Gastroesophageal sphincter (tissue), 4 donors: ENCODE measurements around the gene DYNLT4. TPM values are rescaled to one million over a fixed set of nuclear protein-coding genes. Genes with fewer than 3 reads are reported as not detected.
A peak's percentile ranks its signal among the peaks of the same experiment; 100 is the strongest.

Experiments
- ATAC-seq: fragments of 150-250 bp; one replicate; pipeline ENCODE4 v1.9.1; 2016; ENCODE audit warnings: mild to moderate bottlenecking, moderate library complexity
- H3K27ac ChIP-seq, 4 donors: fragments of 200-600 bp; sonication (generic) in 3 of 4; 1 replicate in 3 of 4; 2 replicates in 1 of 4; pipeline ENCODE4 v1.5.1; 2016 to 2019
- H3K27me3 ChIP-seq: fragments of 200-600 bp; sonication (generic); one replicate; pipeline ENCODE4 v1.5.1; 2019
- H3K36me3 ChIP-seq, 2 donors: fragments of 200-600 bp; sonication (generic); one replicate each; pipeline ENCODE4 v1.5.1; 2019; ENCODE audit warnings: control low read depth in 1 of 2
- H3K4me1 ChIP-seq, 3 donors: fragments of 200-600 bp; sonication (generic); 1 replicate in 2 of 3; 2 replicates in 1 of 3; pipeline ENCODE4 v1.5.1; 2016 to 2019; ENCODE audit warnings: control low read depth in 2 of 3
- H3K4me3 ChIP-seq, 2 donors: fragments of 200-600 bp; sonication (generic); one replicate each; pipeline ENCODE4 v1.5.1; 2019; ENCODE audit warnings: mild to moderate bottlenecking in 1 of 2, moderate library complexity in 1 of 2
- H3K9me3 ChIP-seq, 3 donors: fragments of 200-600 bp; sonication (generic); one replicate each; pipeline ENCODE4 v1.5.1; 2017 to 2019; ENCODE audit warnings: control low read depth in 2 of 3
- CTCF ChIP-seq, 4 experiments: fragments of 200-600 bp in 2 of 4; fragments of 450-650 bp in 2 of 4; sonication (generic) in 1 of 4; IDR thresholded peaks; one replicate each; pipeline ENCODE4 v1.5.1; 2017 to 2019; ENCODE audit warnings: antibody characterized with exemption in 4 of 4, mild to moderate bottlenecking in 2 of 4, moderate library complexity in 2 of 4
- EP300 ChIP-seq: sonication (generic); formaldehyde crosslinking; IDR thresholded peaks from one replicate; pipeline ENCODE4 v1.6.1; 2017; ENCODE audit warnings: antibody characterized with exemption, mild to moderate bottlenecking
- POLR2A ChIP-seq, 2 donors: fragments of 450-650 bp; IDR thresholded peaks; one replicate each; pipeline ENCODE4 v1.6.1; 2017; ENCODE audit warnings: antibody characterized with exemption in 2 of 2, mild to moderate bottlenecking in 2 of 2, moderate library complexity in 1 of 2
- POLR2AphosphoS5 ChIP-seq: sonication (generic); formaldehyde crosslinking; IDR thresholded peaks from one replicate; pipeline ENCODE4 v1.6.1; 2017; ENCODE audit warnings: antibody characterized with exemption
- WGBS, 2 donors: methylation state at CpG; one replicate each; pipeline ENCODE4 v1.1.5; 2018; ENCODE audit warnings: low coverage in 1 of 2; 5-methylcytosine and 5-hydroxymethylcytosine counted together
- total RNA-seq, 4 donors: library from RNA; depleted of rRNA; stranded (reverse); fragments of >200 nt; gene quantifications; one replicate each; pipeline ENCODE4 v1.1.0, GENCODE V29; 2016

Gene DYNLT4
- total RNA-seq, 4 donors from 2014 or later: 1.4 TPM; not detected in 3

GRCh38 chr1:44820328-44821239 lies 13.4 kb upstream of the DYNLT4 start:
- peak overlapping the region; percentile 58 to 67 for H3K4me3 ChIP-seq
- ATAC-seq: peak; percentile 1
- H3K4me1 ChIP-seq: peaks cover 0 to 27% (median 14%) of the 10 kb centered on the region in 3 donors
- H3K27ac ChIP-seq: peak overlapping the region; percentile 84 to 94 (median 88)
- H3K9me3 ChIP-seq: no peaks in the 10 kb centered on the region
- no peaks in the 10 kb centered on the region for H3K36me3 ChIP-seq
- TF ChIP-seq POLR2A (IDR thresholded peaks at IDR 0.05) (no peak), CTCF (IDR thresholded peaks at IDR 0.05) (peak in 1 of 4 experiments; percentile 0)
- H3K27me3 ChIP-seq: no peaks in the 10 kb centered on the region
- WGBS, 2 donors: 19 to 68% methylated on average over 4 to 9 of the region's 25 CpGs

GRCh38 chr1:44819608-44820327 lies 12.6 kb upstream of the DYNLT4 start:
- peak; percentile 87 for ATAC-seq
- peak; percentile 88 to 98 for TF ChIP-seq POLR2A (IDR thresholded peaks at IDR 0.05)
- TF ChIP-seq POLR2AphosphoS5: peak; percentile 98
- TF ChIP-seq CTCF (IDR thresholded peaks at IDR 0.05): peak in 2 of 4 experiments; percentile 6 to 37
- TF ChIP-seq EP300: no peak
- 1 to 3% methylated on average over 14 to 22 of the region's 33 CpGs for WGBS, 2 donors
- peak overlapping the region; percentile 84 to 94 (median 88) for H3K27ac ChIP-seq
- no peaks in the 10 kb centered on the region for H3K27me3 ChIP-seq
- no peaks in the 10 kb centered on the region for H3K9me3 ChIP-seq
- peak overlapping the region; percentile 58 to 67 for H3K4me3 ChIP-seq
- H3K36me3 ChIP-seq: no peaks in the 10 kb centered on the region
- H3K4me1 ChIP-seq: peaks cover 0 to 28% (median 14%) of the 10 kb centered on the region in 3 donors

- 4 to 6% methylated on average over 13 of the region's 13 CpGs for WGBS, 2 donors
- no peak for ATAC-seq
- TF ChIP-seq POLR2AphosphoS5 (no peak), EP300 (no peak), CTCF (IDR thresholded peaks at IDR 0.05) (no peak), POLR2A (IDR thresholded peaks at IDR 0.05) (no peak)
Measured at GRCh38 chr1:44819196-44819607, 12.1 kb upstream of the DYNLT4 start.

GRCh38 chr1:44817771-44818495 lies 10.8 kb upstream of the DYNLT4 start:
- Histone ChIP-seq H3K27me3 (no peaks in the 10 kb centered on the region), H3K36me3 (no peaks in the 10 kb centered on the region), H3K9me3 (no peaks in the 10 kb centered on the region), H3K4me1 (peaks cover 0 to 47% (median 19%) of the 10 kb centered on the region in 3 donors), H3K27ac (peak overlapping the region in 3 of 4 donors; percentile 84 to 94 (median 92)), H3K4me3 (no peak overlapping the region)
- 79 to 90% methylated on average over 4 to 10 of the region's 11 CpGs for WGBS, 2 donors
- TF ChIP-seq CTCF (IDR thresholded peaks at IDR 0.05) (no peak), EP300 (no peak), POLR2A (IDR thresholded peaks at IDR 0.05) (no peak), POLR2AphosphoS5 (no peak)
- ATAC-seq: no peak

More at GRCh38 chr1:44819196-44819607, 12.1 kb upstream of the DYNLT4 start:
- no peaks in the 10 kb centered on the region for H3K36me3 ChIP-seq
- H3K4me1 ChIP-seq: peaks cover 0 to 34% (median 14%) of the 10 kb centered on the region in 3 donors
- H3K27ac ChIP-seq: peak overlapping the region; percentile 84 to 94 (median 88)
- H3K4me3 ChIP-seq: peak overlapping the region; percentile 58 to 67
- H3K27me3 ChIP-seq: no peaks in the 10 kb centered on the region
- H3K9me3 ChIP-seq: no peaks in the 10 kb centered on the region
